Stomach (tissue), 4 donors: ENCODE measurements around the gene PLPP7.

ENCODE experiments used
- CTCF ChIP-seq, 7 experiments: fragments of 450-650 bp in 4 of 7; fragments of 200-600 bp in 3 of 7; sonication (generic) in 3 of 7; IDR thresholded peaks; one replicate each; pipeline ENCODE4 v1.5.1; 2016 to 2019; ENCODE audit warnings: antibody characterized with exemption in 7 of 7, control low read depth in 2 of 7, mild to moderate bottlenecking in 1 of 7
- EP300 ChIP-seq: sonication (generic); formaldehyde crosslinking; IDR thresholded peaks from one replicate; pipeline ENCODE4 v1.6.1; 2017; ENCODE audit warnings: antibody characterized with exemption
- POLR2A ChIP-seq, 4 donors: fragments of 450-650 bp; IDR thresholded peaks; one replicate each; pipeline ENCODE4 v1.6.1; 2016; ENCODE audit warnings: antibody characterized with exemption in 4 of 4, control low read depth in 2 of 4, mild to moderate bottlenecking in 1 of 4, moderate library complexity in 1 of 4

- no peak for TF ChIP-seq EP300
- TF ChIP-seq CTCF (IDR thresholded peaks at IDR 0.05), result no peak
- no peak for TF ChIP-seq POLR2A (IDR thresholded peaks at IDR 0.05)
Measured at GRCh38 chr9:131299346-131299960, 9.9 kb downstream of the PLPP7 start.
